Spinal cord (tissue), 10 donors: ENCODE data around the gene UBE2I. TPM values are rescaled to one million over a fixed set of nuclear protein-coding genes. Genes with fewer than 3 reads are reported as not detected.
"Not testable (repeated sequence)": the region's sequence is repeated elsewhere in the genome, so short reads cannot be mapped to it uniquely, and the experiment has no call there.

Experiments used
- DNase-seq, 6 donors: peaks; one replicate each; pipeline versions ENCODE4 v3.0.0 to v3.0.0-alpha.2; 2013 to 2015; ENCODE audit warnings: low spot score in 6 of 6, low read depth in 4 of 6
- H3K27ac ChIP-seq: one replicate; pipeline ENCODE4 v1.5.1; 2013; ENCODE audit warnings: low read depth, low read length, control low read depth
- H3K27me3 ChIP-seq: one replicate; pipeline ENCODE4 v1.6.1; 2013; ENCODE audit warnings: low read length; ENCODE audit not compliant: control insufficient read depth, insufficient read depth
- H3K36me3 ChIP-seq: one replicate; pipeline ENCODE4 v1.6.1; 2013; ENCODE audit warnings: low read length; ENCODE audit not compliant: control insufficient read depth, insufficient read depth
- H3K4me1 ChIP-seq: one replicate; pipeline ENCODE4 v1.6.1; 2013; ENCODE audit warnings: low read length; ENCODE audit not compliant: control insufficient read depth, insufficient read depth
- H3K4me3 ChIP-seq: one replicate; pipeline ENCODE4 v1.5.1; 2013; ENCODE audit warnings: low read depth, low read length, control low read depth
- H3K9me3 ChIP-seq: one replicate; pipeline ENCODE4 v1.6.1; 2013; ENCODE audit warnings: low read length; ENCODE audit not compliant: control insufficient read depth, insufficient read depth
- WGBS: methylation state at CpG from one replicate; pipeline ENCODE4 v1.1.5; 2013; ENCODE audit warnings: missing lambda C conversion rate; ENCODE audit not compliant: insufficient coverage; 5-methylcytosine and 5-hydroxymethylcytosine counted together
- polyA plus RNA-seq, 2 donors: library from polyadenylated mRNA; unstranded; fragments of 120-200 nt; gene quantifications; one replicate each; pipeline ENCODE4 v1.2.1, GENCODE V29; 2013; ENCODE audit not compliant: insufficient read length in 2 of 2
- total RNA-seq, 2 donors: library from RNA; depleted of rRNA in 1 of 2; stranded (reverse); fragments of 120-200 nt in 1 of 2; fragments of >200 nt in 1 of 2; gene quantifications; one replicate each; pipeline versions ENCODE4 v1.2.3 to v1.2.4, GENCODE V29; 2013 to 2014
- donor health status: healthy.

The UBE2I gene
- total and polyA plus RNA-seq, 4 donors: 28.7 to 139 (median 82.3) TPM

DNA sequence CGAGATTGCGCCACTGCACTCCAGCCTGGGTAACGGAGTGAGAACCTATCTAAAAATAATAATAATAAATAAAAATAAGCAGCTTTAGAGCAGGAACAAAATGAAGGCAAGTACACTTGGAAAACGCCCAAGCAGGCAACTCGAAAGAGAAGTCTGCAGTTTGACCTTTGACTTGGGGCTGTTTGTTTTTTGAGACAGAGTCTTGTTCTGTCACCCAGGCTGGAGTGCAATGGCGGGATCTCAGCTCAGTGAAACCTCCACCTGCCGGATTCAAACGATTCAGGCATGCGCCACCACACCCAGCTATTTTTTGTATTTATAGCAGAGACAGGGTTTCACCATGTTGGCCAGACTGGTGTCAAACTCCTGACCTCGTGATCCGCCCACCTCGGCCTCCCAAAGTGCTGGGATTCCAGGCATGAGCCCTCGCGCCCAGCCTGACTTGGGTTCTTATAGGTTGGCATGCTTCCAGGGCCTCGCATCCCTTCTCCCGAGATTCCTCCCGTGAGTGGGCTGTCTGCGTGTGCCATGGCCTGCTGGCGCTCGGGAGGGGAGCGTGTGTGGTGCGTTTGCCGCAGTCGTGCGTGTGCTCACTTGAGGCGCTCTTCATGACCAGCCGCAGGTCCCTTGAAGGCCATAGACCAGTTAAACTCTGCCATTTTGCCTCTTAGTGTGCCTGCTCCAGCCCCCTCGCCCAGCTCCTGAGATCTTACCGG lies 18.4 kb upstream of the UBE2I start:
- H3K9me3 ChIP-seq: no peaks in the 10 kb centered on the region
- no peak overlapping the region for H3K4me3 ChIP-seq
- 68% methylated on average over 22 of the region's 29 CpGs for WGBS
- DNase-seq: no peak
- peaks cover 53% of the 10 kb centered on the region for H3K27me3 ChIP-seq
- no peak overlapping the region for H3K27ac ChIP-seq
- H3K4me1 ChIP-seq: peaks cover 18% of the 10 kb centered on the region
- no peaks in the 10 kb centered on the region for H3K36me3 ChIP-seq

DNA sequence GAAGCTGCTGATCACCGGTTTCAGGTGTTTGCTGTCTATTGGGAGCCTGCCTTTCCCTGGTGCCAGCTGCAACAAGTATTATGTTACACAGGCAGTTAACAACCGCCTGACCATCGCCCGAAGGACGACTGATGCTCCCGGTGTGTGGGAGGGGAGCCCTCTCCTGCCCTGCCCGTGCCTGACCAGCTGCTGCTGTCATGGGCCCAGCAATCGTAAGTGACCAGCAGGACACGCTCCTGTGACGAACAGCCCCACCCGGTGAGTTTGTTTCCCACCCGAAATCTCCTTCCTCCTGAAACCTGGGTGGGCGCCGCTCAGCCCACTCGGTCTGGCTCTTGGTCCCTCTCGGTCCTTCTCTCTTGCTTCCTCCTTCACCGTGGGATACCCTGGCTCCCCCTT lies 17.9 kb upstream of the UBE2I start:
- peaks cover 18% of the 10 kb centered on the region for H3K4me1 ChIP-seq
- no peaks in the 10 kb centered on the region for H3K9me3 ChIP-seq
- DNase-seq: no peak
- no peaks in the 10 kb centered on the region for H3K36me3 ChIP-seq
- WGBS: 47% methylated on average over 17 of the region's 17 CpGs
- no peak overlapping the region for H3K27ac ChIP-seq
- no peak overlapping the region for H3K4me3 ChIP-seq
- H3K27me3 ChIP-seq: peaks cover 49% of the 10 kb centered on the region

DNA sequence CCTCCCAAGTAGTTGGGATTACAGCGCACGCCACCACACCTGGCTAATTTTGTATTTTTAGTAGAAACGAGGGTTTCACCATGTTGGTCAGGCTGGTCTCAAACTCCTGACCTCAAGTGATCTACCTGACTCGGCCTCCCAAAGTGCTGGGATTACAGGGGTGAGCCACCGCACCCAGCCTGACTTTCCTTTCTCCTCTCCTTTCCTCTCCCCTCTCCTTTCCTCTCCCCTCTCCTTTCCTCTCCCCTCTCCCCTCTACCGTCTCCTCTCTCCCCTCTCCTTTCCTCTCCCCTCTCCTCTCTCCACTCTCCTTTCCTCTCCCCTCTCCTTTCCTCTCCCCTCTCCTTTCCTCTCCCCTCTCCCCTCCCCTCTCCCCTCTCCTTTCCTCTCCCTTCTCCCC lies 17.2 kb upstream of the UBE2I start:
- H3K9me3 ChIP-seq, H3K36me3 ChIP-seq, DNase-seq, H3K4me3 ChIP-seq, H3K27ac ChIP-seq: not testable (repeated sequence)
- H3K4me1 ChIP-seq: peaks cover 18% of the 10 kb centered on the region
- no CpG with 5 or more reads among the region's 6 CpGs for WGBS
- peaks cover 46% of the 10 kb centered on the region for H3K27me3 ChIP-seq

DNA sequence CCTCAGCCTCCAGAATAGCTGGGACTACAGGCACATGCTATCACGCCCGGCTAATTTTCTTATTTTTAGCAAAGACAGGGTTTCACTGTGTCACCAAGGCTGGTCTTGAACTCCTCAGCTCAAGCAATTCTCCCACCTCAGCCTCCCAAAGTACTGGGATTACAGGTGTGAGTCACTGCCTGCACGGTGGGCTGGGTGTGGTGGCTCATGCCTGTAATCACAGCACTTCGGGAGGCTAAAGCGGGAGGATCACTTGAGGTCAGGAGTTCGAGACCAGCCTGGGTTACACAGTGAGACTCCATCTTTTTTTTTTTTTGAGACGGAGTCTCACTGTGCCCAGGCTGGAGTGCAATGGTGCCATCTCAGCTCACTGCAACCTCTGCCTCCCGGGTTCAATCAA lies 16.6 kb upstream of the UBE2I start:
- Histone ChIP-seq H3K4me1 (peaks cover 18% of the 10 kb centered on the region), H3K27me3 (peaks cover 41% of the 10 kb centered on the region)
- H3K9me3 ChIP-seq, H3K36me3 ChIP-seq, DNase-seq, H3K27ac ChIP-seq, H3K4me3 ChIP-seq: not testable (repeated sequence)
- 92% methylated on average over 6 of the region's 8 CpGs for WGBS

DNA sequence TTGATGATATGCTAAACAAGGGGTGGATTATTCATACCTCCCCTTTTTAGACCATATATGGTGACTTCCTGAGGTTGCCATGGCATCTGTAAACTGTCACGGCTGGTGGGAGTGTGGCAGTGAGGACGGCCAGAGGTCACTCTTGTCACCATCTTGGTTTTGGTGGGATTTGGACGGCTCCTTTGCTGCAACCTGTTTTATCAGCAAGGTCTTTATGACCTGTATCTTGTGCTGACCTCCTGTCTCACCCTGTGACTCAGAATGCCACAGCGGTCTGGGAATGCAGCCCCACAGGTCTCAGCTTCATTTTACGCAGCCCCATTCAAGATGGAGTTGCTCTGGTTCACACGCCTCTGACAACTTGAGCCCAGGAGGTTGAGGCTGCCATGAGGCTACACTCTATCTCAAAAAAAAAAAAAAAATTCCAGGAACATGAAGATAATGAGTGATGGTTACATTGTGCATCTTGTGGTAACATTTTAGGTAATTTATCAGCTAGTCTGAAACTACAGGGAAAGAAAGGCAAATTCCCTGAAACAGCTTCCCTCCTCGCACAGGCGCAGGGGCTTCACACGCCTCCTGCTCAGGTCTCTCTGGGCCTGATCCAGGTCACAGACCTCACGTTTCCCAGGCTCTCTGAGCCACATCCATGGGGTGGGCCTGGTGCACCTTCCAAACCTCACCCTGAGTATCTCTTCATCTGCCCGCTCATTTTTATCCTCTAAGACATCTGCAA lies 15.3 kb upstream of the UBE2I start:
- WGBS: 70% methylated on average over 9 of the region's 11 CpGs
- Histone ChIP-seq H3K27me3 (peaks cover 35% of the 10 kb centered on the region), H3K9me3 (no peaks in the 10 kb centered on the region), H3K27ac (no peak overlapping the region), H3K36me3 (no peaks in the 10 kb centered on the region), H3K4me3 (no peak overlapping the region), H3K4me1 (peaks cover 16% of the 10 kb centered on the region)
- no peak for DNase-seq

DNA sequence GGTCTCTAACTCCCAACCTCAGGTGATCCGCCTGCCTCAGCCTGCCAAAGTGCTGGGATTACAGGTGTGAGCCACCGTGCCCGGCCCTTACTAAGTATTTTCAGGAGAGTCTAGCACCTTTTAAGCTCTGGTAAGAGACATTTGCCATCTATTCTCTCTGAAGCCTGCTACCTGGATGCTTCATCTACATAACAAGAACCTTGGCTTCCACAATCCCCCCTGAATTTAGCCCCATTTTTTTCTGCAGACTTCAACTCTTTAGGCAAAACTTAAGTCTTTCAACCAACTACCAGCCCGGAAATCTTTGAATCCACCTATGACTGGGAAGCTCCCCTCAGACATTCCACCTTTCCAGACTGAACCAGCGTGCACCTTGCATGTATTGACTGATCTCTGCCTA lies 14.0 kb upstream of the UBE2I start:
- Histone ChIP-seq H3K9me3 (no peaks in the 10 kb centered on the region), H3K4me1 (peaks cover 6% of the 10 kb centered on the region), H3K36me3 (no peaks in the 10 kb centered on the region), H3K27me3 (peaks cover 34% of the 10 kb centered on the region), H3K4me3 (no peak overlapping the region), H3K27ac (no peak overlapping the region)
- no peak for DNase-seq
- WGBS: 36% methylated on average over 5 of the region's 5 CpGs

DNA sequence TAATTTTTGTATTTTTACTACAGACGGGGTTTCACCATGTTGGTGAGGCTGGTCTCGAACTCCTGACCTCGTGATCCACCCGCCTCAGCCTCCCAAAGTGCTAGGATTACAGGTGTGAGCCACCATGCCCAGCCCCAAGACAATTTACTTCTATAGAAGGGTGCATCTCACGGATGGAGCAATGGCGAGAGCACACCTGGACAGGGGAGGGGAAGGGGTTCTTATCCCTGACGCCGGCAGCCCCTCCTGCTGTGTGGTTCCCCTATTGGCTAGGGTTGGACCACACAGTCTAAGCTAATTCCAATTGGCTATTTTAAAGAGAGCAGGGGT lies 12.8 kb upstream of the UBE2I start:
- not testable (repeated sequence) for H3K9me3 ChIP-seq, DNase-seq, H3K4me3 ChIP-seq, H3K36me3 ChIP-seq, H3K27ac ChIP-seq
- peaks cover 35% of the 10 kb centered on the region for H3K27me3 ChIP-seq
- peaks cover 12% of the 10 kb centered on the region for H3K4me1 ChIP-seq
- 66% methylated on average over 4 of the region's 8 CpGs for WGBS

DNA sequence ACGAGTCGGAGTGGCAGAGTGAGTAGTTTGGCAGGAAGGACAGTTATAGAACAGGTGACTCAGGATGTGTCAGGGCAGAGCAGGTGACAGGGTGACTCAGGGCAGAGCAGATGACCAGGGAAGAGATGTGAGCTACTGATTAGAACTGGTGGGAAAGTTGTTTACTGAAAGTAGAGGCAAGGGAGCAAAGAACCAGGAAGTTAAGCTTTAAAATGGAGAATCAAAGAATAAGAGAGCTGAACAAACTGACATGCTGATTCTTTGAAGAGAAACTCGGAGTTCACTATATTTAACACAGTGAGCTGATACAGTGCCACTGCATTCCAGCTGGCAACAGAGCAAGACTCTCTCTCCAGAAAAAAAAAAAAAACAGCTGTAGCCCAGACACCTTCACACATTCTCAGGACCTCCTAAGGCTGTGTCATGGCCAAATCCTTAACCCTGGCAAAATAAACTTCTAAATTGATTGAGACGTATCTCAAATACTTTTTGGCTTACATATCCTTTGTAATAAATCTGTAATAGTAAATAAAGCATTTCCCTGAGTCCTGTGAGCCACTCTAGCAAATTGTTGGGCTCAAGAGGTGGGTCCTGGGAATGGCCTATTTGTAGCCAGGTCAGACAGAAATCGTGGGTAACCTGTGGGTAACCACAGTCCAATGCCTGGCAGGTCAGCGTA lies 12.3 kb upstream of the UBE2I start:
- Histone ChIP-seq H3K36me3 (no peaks in the 10 kb centered on the region), H3K4me3 (no peak overlapping the region), H3K4me1 (peaks cover 12% of the 10 kb centered on the region), H3K9me3 (no peaks in the 10 kb centered on the region), H3K27ac (no peak overlapping the region), H3K27me3 (peaks cover 34% of the 10 kb centered on the region)
- no peak for DNase-seq
- WGBS: 53% methylated on average over 5 of the region's 6 CpGs

DNA sequence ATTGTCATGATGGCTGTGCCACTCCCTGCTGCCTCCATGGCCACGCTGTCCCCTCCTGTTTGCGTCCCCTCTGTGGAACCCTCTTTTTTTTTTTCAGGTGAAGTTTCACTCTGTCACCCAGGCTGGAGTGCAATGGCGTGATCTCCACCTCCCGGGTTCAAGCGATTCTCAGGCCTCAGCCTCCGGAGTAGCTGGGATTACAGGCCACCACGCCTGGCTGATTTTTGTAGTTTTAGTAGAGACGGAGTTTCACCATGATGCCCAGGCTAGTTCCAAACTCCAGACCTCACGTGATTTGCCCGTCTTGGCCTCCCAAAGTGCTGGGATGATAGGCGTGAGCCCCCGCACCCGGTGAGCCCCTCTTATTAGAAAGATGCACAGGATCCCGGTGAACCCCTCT lies 11.0 kb upstream of the UBE2I start:
- DNase-seq: no peak
- peaks cover 32% of the 10 kb centered on the region for H3K27me3 ChIP-seq
- 88% methylated on average over 13 of the region's 14 CpGs for WGBS

More for the DNA sequence above, 11.0 kb upstream of the UBE2I start:
- H3K4me3 ChIP-seq: no peak overlapping the region
- peaks cover 12% of the 10 kb centered on the region for H3K4me1 ChIP-seq
- H3K9me3 ChIP-seq: no peaks in the 10 kb centered on the region
- no peak overlapping the region for H3K27ac ChIP-seq
- H3K36me3 ChIP-seq: no peaks in the 10 kb centered on the region
